GM18502 (cell line): ENCODE measurements around the gene ABHD12.
"Not testable (repeated sequence)": the region's sequence is repeated elsewhere in the genome, so short reads cannot be mapped to it uniquely, and the experiment has no call there.

Source experiments
- ATAC-seq: cut with Tn5 transposase; IDR thresholded peaks from one replicate; pipeline ENCODE4 v1.9.1; 2021; ENCODE audit warnings: mild to moderate bottlenecking; ENCODE audit not compliant: unreplicated experiment, poor library complexity

The ABHD12 gene

DNA sequence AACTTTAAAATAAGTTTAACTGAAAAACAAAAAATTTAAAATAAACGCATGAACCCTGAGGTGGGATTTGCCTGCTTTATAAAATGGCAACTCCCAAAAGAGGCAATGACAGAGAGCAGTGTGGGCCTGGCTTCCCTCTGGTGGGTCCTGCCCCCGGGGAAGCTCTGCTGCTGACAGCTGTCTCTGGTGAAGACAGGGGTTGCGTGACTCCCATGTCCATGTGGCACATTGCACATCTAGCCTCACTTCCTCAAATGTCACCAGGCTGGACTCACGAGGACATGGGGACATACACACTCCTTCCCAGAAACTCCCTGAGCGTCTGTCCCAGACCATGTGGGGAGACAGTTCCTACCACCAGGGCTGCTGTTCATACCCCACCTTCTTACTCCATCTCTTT lies 66.2 kb downstream of the ABHD12 start:
- ATAC-seq, result no peak

GRCh38 chr20:25323496-25324246 lies 67.0 kb downstream of the ABHD12 start:
- no peak for ATAC-seq

GRCh38 chr20:25321991-25322390 lies 68.6 kb downstream of the ABHD12 start:
- no peak for ATAC-seq

GRCh38 chr20:25321262-25321831 lies 69.3 kb downstream of the ABHD12 start:
- no peak for ATAC-seq

DNA sequence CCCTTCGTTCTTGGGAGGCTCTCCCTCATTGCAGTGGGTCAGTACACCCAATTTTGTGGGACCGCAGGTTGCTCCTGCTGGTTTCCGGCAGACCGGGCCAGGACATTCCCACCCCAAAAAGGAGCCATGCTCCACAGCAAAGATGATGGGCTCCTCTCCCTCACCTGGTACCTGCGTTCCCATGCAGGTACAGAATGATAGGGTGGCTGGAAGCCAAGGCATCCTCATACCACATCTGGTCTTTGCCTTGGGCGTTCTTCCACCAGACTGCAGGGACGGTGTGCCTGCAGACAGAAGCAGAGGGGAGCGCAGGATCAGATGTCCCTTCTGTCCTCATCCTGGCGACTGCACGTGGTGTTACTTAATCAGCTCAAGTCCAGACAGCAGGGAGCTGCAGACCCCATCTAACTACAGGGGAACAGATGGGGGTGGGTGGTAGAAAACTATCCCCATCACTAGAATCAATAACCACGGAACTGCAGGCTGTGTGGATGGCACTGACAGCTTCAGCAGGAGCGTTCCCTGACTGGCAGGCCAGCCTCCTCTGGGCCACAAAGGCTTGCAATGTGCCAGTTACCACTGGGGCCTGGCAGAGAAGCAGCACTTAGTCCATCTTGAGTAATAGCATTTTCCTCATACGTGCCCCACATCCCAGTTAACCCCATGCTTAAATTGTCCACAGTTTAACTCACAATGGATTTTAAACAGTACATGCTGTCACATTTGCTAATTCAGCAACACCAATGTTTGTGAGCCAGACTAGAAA lies 70.4 kb downstream of the ABHD12 start:
- no peak for ATAC-seq

DNA sequence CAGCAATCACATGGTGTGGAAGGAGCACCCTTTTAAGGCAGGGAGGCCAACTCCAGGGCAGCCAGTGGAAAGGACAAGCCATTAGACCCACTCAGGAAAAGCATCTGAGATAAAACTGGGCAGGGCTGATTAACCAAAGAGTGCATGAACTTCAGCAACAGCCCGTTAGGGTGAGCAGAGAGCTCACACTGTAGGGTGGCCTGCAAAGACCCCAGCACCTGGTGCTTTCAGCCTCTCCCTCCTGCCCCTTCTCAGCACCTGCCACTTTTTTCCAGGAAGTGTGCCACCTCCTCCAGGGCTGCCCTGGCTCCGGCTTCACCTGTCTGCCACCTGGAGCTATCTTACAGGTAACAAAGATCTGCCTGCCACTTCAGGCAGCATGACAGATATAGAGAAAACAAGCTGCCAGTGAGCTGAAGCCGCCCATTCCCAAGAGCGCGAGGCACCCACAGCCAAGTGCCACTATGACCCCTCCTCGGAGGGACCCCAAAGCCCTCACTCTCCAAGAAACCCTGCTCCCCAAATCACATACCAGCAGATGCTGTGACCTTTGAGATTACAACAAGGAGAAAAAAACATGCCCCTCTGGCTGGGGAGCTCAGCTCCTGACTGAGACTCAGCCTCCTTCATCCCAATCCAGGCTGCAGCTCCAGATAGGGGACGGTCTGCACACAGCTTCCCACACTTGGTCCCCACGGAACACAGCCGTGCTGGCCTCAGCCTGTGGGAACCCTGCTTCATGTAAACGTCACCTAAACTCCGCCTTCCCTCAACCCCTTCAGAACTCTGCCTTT lies 71.2 kb downstream of the ABHD12 start:
- peak; percentile 4 for ATAC-seq

DNA sequence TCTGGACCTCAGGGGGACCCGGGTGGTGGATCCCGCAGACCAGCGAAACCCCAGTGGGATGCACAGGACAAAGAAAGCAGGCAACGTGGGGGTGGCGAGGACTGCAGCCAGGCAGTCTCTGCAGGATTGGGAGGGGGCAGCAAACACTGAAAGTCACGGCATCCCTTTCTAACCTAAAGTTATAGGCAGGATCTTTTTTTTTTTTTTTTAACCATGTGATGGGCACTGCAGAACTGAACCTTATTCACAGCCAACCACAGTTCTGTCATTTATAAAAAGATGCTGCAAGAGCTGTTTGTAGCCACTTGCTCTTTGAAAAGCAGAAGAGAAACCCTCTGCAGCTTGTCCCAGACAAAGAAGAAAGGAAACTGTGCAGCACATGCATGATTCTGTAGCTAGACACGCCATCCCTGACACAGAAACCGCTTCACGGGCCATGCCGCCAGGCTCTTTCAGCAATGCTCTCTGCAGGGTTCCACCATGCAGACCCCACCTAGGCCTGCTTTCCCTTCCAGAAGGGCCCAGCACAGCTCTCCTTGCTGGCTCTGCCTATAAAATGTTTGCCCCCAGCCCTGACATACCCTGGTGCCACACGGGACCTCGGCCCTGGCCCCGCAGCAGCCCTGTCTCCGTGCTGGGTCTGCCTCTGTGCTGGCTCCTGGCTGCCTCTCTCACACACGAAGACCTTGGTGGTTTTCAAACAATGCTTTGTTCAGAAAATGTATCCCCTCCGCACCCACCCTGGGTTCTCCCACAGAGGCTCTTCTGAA lies 72.0 kb downstream of the ABHD12 start:
- ATAC-seq, result peak; percentile 92

- no peak for ATAC-seq
Observed at GRCh38 chr20:25317351-25318075, 73.1 kb downstream of the ABHD12 start.

DNA sequence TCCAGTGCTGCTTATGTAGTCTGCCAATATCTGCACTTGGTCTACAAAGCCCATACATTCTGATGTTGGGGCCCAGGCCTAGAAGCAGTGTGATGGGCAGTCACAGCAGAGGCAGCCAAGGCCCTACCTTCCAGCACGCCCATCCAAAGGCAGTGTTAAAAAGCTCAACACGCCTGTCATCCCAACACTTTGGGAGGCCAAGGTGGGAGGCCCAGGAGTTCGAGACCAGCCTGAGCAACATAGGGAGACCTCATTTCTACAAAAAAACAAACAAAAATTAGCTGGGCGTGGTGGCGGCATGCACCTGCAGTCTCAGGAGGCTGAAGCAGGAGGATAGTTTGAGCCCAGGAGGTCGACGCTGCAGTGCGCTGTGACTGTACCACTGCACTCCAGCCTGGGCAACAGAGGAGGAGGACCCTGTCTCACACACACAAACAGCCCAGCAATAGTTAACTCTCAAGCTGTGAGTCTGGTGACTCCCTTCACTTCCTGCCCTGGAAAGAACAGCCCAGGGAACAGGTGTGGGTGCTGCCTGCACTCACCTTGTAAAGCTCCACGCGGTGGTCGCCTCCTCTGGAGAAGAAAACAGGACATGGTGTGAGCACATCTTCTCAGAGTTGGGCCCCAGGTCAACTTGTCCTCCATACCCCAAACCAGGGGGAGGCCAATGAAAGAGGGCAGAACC lies 74.0 kb downstream of the ABHD12 start:
- ATAC-seq, result no peak

DNA sequence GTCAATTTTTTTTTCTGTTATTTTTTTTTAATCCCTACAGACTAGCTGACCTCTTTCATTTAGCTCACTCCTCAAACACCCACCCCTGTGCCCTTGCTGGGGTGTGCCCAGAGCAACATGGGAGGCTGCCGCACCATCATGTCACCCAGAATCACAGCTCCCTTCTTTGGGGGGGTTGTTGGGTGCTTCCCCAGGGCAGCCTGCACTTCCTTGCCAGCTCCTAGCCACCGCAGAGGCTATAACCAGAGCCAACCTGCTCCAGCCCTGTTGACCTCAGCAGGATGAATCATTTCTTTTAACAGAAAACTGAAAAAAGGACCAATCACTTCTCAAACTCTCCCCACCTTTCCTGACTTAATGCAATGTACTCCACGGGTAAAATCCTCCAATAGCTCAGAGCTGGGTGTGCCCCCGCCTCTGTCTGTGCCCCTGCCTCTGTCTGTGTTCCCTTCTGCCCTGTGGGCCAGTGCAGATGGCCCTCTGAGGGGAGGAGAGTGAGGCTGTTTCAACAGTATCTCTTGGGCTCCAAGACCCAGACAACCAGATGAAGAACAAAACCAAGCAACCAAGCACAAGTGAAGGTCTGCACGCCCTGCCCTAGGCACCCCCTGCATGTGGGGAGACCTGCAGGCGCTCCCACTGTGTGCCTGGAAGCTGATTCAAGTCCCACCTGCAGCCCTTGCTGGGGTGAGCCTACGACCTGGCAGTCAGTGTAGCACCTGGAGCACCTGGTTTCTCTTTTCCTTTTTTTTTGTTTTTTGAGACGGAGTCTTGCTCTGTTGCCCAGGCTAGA lies 75.0 kb downstream of the ABHD12 start:
- no peak for ATAC-seq

DNA sequence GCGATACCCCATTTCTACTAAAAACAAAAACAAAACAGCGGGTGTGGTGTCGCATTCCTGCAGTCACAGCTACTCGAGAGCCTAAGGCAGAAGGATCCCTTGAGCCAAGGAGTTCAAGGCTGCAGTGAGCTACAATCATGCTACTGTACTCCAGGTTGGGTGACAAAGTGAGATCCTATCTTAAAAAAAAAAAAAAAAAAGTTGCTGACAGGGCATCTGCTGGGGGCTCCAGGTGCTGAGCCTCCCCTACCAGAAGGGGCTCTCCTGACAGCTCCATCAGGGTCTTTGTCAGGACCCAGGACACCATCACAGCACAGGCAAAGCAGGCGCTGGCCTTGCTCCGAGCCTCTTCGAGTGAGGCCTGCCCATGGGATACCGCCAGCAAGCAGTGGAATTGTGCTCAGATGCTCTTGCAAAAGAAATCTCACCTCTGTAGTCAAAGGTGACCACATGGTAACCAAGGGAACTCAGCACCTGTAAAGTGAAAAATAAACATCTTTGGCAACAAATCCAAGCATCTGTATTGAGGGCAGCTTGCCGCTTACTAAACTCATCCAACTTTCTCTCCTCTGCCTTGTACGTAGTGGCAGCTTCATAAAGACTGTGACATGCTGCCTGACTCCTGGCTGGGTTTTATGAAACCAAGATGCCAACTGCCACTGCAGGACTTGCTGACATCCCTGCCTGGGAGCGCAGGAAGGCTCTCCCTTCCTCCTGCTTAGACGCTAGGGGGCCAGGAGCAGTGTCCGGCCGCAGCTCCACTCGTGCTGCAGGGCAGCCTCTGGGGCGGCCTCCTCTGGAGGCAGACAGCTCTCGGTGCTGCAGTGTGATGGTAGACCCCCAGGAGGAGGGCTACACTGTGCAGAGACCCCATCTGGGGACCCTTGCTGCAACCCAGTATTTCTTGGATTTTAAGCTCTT lies 75.9 kb downstream of the ABHD12 start:
- ATAC-seq, result no peak

- ATAC-seq, result no peak
Observed at GRCh38 chr20:25313593-25313992, 77.0 kb downstream of the ABHD12 start.

GRCh38 chr20:25312716-25313115 lies 77.9 kb downstream of the ABHD12 start:
- not testable (repeated sequence) for ATAC-seq

DNA sequence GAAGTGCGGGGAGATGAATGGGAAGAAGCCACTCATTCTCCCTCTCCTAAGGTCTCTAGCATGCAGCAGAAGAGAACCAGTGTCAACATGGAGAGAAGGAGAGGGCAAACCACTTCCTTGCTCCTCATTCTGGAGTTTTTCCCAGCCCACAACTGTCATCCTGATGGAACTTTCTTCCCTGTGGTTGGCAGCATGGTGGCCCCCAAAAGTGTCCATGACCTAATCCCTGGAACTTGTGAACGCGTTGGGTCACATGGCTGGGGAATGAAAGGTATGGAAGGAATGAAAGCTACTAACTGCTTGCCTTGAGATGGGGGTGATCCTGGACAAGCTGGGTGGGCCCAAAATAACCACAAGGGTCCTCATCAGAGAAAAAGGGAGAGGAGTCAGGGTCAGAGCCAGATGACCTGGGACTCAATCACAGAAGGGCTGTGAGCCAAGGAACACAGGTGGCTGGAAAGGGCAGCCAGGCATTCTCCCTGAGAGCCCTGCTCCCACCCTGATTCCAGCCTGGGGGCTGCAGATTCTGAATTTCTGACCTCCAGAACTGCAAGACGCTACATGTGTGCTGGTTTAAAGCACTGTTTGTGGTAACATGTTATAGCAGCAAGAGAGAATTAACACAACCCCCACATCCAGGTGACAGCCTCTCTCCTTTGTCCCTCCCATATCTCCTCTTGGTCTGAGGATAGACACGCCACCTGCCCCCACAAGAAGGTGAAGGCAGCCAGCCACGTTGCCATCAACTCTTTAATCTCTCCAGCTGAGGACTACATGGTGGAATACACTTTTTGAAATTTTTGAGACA lies 79.5 kb downstream of the ABHD12 start:
- no peak for ATAC-seq

- ATAC-seq, result peak; percentile 95
Observed at GRCh38 chr20:25310268-25310920, 80.2 kb downstream of the ABHD12 start.
